Naive thymus-derived CD8-positive, alpha-beta T cell (primary cell): ENCODE measurements around the gene POU5F1. TPM values are rescaled to one million over a fixed set of nuclear protein-coding genes. Genes with fewer than 3 reads are reported as not detected.
A peak's percentile ranks its signal among the peaks of the same experiment; 100 is the strongest.

Experiments
- ATAC-seq, 2 donors: fragments of 150-1000 bp; cut with Tn5 transposase in 1 of 2; sonication (Bioruptor Pico), chemical (Tn5 transposase) in 1 of 2; 1 replicate in 1 of 2; 2 replicates in 1 of 2; pipeline ENCODE4 v1.10.0; 2021; ENCODE audit warnings: mild to moderate bottlenecking in 2 of 2, moderate library complexity in 2 of 2
- POLR2A ChIA-PET: fragments of 350-600 bp; sonication (Branson Sonifier 250); formaldehyde crosslinking; loops from one replicate; lab custom pipeline; 2021; ENCODE audit warnings: antibody characterized with exemption; lab: Charles Lee
- DNase-seq, 10 donors: peaks; one replicate each; pipeline versions ENCODE4 v3.0.0 to v3.0.0-alpha.2; 2020 to 2022
- H3K27ac Mint-ChIP-seq, 10 donors: one replicate each; pipeline ENCODE4 v1.8.0; 2020 to 2022; ENCODE audit warnings: mild to moderate bottlenecking in 10 of 10, mixed read lengths in 10 of 10, moderate library complexity in 4 of 10, inconsistent platforms in 1 of 10
- H3K27me3 Mint-ChIP-seq, 5 donors: one replicate each; pipeline ENCODE4 v1.8.0; 2021 to 2022; ENCODE audit warnings: mixed read lengths in 5 of 5
- H3K36me3 Mint-ChIP-seq, 3 donors: one replicate each; pipeline ENCODE4 v1.8.0; 2020 to 2022; ENCODE audit warnings: mixed read lengths in 3 of 3, mild to moderate bottlenecking in 2 of 3, inconsistent platforms in 1 of 3
- H3K4me1 Mint-ChIP-seq, 4 donors: one replicate each; pipeline ENCODE4 v1.8.0; 2021 to 2022; ENCODE audit warnings: mixed read lengths in 4 of 4
- H3K4me3 Mint-ChIP-seq, 10 donors: one replicate each; pipeline ENCODE4 v1.8.0; 2020 to 2022; ENCODE audit warnings: mild to moderate bottlenecking in 10 of 10, mixed read lengths in 10 of 10, moderate library complexity in 6 of 10, inconsistent platforms in 1 of 10
- H3K9me3 Mint-ChIP-seq, 9 donors: one replicate each; pipeline ENCODE4 v1.8.0; 2020 to 2022; ENCODE audit warnings: mixed read lengths in 9 of 9, mild to moderate bottlenecking in 3 of 9, inconsistent platforms in 1 of 9, moderate library complexity in 1 of 9
- polyA plus RNA-seq, 3 donors: library from polyadenylated mRNA; unstranded; fragments of 300-500 nt; fragmentation: Illumina TruSeq; gene quantifications; one replicate each; pipeline ENCODE4 v1.2.3, GENCODE V29; 2021
- total RNA-seq, 8 experiments: library from RNA in 2 of 8; stranded (reverse) in 2 of 8; gene quantifications; one replicate each; pipeline ENCODE4 v1.2.3 and lab custom pipeline; 2021 to 2026

Gene POU5F1
- total and polyA plus RNA-seq, 5 experiments from 2014 or later = 0.85 to 1.6 TPM; not detected in 3

DNA sequence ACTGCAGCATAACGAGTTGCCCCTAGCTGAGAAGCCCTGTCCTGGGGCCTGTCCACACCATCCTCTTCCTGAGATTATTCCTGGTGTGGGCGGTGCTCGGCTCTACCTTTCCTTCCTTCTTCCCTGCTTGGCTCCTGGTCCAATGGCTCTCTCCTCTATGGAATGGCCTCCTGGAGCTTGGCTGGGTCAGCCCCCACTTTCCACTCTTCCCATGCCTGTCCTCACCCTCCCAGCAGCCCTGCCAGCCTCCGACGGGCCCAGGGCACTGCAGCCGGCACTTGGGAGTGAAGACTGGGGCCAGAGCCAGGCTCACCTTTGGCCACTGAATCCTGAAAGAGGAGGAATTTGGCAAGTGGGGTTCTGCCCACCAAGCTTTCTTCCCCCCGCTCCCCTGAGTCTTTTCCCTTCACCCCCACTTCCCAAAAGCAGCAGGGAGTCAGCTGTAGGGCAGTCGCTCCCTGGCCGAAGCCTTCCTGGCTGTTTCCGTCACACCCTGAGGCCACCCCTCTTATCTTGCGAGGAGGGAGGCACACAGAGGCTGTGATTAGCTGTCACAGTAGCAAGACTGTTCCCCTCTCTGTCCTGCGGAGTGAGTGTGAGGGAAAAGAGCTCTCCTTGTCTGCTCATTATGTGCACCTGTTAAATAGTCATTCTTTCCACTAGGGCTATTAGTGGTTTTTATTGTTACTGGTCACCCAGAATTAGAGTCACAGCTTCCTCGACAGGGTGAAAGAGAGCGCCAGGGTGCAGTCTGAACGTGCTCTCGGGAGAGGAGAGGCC is 43.9 kb downstream of the POU5F1 start:
- Mint-ChIP-seq H3K4me3 (no peak overlapping the region), H3K9me3 (no peaks in the 10 kb centered on the region), H3K4me1 (peaks cover 5 to 10% (median 7%) of the 10 kb centered on the region in 4 donors), H3K27me3 (peaks cover 0 to 5% (median 1%) of the 10 kb centered on the region in 5 donors), H3K36me3 (no peaks in the 10 kb centered on the region), H3K27ac (no peak overlapping the region)
- POLR2A ChIA-PET = no interaction called here
- no peak for DNase-seq
- no peak for ATAC-seq

DNA sequence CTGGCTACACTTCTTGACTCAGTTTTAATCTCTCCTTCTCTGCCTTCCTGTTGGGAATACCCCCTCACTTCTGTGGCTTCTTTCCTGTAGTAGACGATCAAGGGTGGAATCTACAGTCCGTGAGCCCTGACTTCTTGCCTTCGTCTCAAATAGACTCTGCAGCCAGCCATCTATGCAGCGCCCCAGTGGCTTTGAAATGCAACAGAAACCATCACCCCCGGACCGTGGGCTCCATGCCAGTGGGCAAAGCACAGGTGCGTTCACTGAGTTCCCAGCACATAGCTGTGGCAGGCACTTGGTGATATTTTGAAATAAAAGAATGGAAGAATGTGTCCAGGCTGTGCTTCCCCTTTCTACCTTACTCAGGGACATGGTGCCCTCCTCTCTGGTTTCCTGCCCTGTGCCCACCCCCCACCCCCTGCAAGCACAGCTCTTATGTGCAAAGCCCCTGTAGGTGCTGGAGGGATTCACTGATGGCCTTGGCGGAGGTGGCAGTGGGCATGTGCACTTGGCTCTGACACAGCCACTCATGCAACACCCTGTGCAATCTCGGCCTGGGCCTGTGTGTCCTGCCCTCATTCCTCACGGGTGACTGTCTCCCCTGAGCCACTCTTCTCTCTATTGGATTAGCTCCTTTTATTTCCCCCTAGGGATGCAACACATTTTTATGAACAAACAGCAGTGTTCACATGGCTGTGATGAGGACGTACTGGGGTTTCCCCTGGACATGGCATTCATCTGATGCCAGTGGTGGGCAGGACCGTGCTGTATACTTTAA is 44.7 kb downstream of the POU5F1 start:
- POLR2A ChIA-PET = no interaction called here
- Mint-ChIP-seq H3K27ac (no peak overlapping the region), H3K9me3 (no peaks in the 10 kb centered on the region), H3K4me3 (no peak overlapping the region), H3K36me3 (no peaks in the 10 kb centered on the region), H3K27me3 (peaks cover 0 to 5% (median 1%) of the 10 kb centered on the region in 5 donors), H3K4me1 (peaks cover 5 to 10% (median 7%) of the 10 kb centered on the region in 4 donors)
- no peak for DNase-seq
- no peak for ATAC-seq

DNA sequence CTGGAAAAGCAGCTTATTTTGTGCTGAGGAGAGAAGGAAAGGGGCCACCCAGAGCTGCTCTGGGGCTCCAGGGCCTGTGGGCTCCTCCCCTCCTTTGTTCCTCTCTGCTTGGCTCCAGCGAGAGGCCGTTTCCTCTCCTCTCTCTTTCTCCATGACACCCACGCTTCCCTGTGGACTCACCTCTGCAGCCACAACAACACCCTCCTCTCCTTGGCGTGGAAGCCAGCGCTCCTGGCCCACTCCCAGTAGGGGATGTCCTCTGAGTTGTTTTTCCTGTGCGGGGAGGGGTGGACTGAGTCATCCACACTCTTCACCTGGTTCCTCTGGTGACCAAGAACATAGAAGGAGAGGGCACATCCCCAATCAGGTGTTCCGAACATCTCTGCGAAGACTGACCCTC is 45.3 kb downstream of the POU5F1 start:
- peaks cover 5 to 10% (median 7%) of the 10 kb centered on the region in 4 donors for H3K4me1 Mint-ChIP-seq
- H3K9me3 Mint-ChIP-seq = no peaks in the 10 kb centered on the region
- H3K27me3 Mint-ChIP-seq = peaks cover 0 to 5% (median 1%) of the 10 kb centered on the region in 5 donors
- no peak for DNase-seq
- ATAC-seq = no peak
- no peaks in the 10 kb centered on the region for H3K36me3 Mint-ChIP-seq
- H3K4me3 Mint-ChIP-seq = no peak overlapping the region
- POLR2A ChIA-PET = no interaction called here
- H3K27ac Mint-ChIP-seq = no peak overlapping the region

DNA sequence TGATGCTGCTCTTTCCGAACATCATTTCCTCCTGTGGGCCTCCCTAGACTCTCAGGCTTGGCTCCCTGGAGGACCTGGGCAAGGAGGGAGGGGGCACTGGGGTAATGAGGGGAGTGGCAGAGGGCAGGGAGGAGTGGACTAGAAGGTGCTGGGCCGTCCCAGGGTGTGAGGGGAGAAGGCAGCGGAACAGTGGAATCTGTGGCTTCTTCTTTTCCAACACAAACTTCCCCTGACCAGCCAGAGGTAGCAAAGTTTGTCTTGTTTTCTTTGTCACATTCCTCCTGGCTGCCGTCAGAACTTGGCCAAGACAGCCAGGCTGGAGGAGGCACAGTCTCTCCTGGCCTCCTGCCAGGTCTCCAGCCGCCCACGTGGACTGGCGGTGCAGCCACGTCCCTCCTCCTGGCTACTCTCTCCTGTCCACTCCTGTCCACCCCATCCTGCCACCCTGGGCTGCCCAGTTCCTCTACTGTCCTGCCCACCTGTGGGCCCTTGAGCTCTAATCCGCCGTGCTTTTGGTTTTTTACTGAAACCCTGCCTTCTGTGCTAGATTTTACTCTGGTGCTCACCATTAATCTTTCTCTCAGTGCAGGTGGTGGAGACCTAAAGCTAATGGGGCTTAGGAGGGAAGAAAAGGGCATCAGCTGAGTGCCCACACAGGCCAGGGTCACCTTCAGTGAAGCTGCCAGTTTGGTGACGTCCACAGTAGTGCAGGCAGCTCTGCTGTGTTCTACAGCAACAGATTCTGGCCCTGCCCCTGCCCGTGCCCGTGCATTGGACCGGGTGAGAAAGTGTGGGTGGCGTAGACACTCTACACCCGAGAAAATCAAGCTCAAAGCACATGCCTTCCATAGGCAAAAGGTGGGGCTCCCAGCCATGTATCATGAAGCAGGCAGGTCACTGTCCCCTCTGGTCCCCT is 47.4 kb downstream of the POU5F1 start:
- H3K4me3 Mint-ChIP-seq = no peak overlapping the region
- peaks cover 0 to 3% (median 2%) of the 10 kb centered on the region in 5 donors for H3K27me3 Mint-ChIP-seq
- peak in 1 of 10 donors; percentile 32 for DNase-seq
- no peaks in the 10 kb centered on the region for H3K9me3 Mint-ChIP-seq
- peak overlapping the region in 2 of 10 donors; percentile 34 to 38 for H3K27ac Mint-ChIP-seq
- no peak for ATAC-seq
- POLR2A ChIA-PET = no interaction called here
- H3K36me3 Mint-ChIP-seq = no peaks in the 10 kb centered on the region
- H3K4me1 Mint-ChIP-seq = peaks cover 3 to 7% (median 3%) of the 10 kb centered on the region in 4 donors

DNA sequence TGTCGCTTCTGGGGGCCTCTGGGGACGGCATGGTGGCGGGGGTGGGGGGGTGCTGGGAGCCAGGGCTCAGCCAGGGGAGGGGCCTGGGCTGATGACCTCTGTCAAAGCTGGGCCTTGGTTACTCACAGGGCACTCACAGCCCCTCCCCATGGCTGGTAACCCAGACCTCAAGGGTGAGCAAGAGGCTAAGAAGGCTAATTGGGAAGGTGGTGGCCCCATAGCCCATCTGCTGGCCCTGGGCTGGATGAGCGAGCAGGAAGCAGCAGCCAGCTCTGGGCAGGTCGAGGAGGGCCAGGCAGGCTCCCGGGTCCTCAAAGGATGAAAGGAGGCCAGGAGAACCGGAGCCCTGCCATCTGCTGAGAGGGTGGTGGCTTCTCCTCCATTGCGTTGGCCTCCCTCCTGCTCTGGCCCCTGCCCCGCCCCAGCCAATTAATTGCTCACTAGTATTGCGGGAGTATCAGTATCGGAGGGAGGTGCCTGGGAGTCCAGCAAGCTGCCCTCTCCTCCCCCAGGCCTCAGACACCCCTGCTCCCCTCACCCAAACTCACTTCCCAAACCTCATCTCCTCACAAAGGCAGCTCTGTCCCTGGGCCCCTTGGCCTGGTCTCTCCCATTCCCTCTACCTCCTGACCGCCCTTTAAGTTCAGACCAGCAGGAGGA is 49.2 kb downstream of the POU5F1 start:
- H3K27me3 Mint-ChIP-seq = peaks cover 0 to 4% (median 2%) of the 10 kb centered on the region in 5 donors
- DNase-seq (peak in 1 of 10 donors; percentile 34), ATAC-seq (no peak)
- no peaks in the 10 kb centered on the region for H3K9me3 Mint-ChIP-seq
- peak overlapping the region in 1 of 10 donors; percentile 71 for H3K27ac Mint-ChIP-seq
- no peak overlapping the region for H3K4me3 Mint-ChIP-seq
- POLR2A ChIA-PET = no interaction called here
- peaks cover 0 to 2% (median 0%) of the 10 kb centered on the region in 4 donors for H3K4me1 Mint-ChIP-seq
- no peaks in the 10 kb centered on the region for H3K36me3 Mint-ChIP-seq

DNA sequence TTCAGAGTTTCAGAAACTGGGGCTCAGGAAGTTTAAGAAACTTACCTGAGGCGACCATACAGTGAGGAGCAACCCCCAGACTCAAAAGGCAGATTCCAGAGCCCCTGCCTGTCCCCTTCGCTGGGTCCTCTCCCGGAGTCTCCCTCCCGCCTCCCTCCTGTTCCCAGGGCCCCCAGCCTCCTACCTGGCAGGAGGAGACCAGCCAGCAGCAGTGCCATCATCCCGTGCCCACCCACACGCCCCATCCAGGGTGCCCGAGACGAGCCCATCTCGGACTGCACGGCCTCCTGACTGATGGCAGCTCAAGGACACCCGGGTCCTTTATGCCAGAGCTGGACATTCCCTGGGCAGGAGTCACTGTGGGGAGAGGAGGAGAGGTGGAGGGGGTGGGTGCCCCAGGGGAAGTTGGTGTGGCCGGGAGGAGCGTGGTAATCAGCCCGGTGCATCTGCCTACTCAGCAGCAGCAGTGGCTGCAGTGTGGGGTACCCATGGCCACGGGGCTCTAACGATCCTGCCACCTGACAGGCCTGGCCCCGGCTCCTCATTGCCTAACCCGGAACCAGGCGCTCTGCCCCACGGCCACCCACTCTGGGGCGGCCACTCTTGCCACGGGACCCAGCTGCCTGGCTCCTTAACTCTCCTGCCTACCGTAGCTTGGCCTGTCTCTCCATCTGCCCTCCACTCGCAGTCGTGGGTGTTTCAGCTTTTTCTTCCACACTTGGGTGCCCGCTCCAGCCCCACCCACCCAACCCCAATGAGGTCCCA is 50.1 kb downstream of the POU5F1 start, which contains the start of gene CDSN:
TSS of gene CDSN (minus strand) at position 296 of the 765 bp plus-strand sequence. CDS start at position 269, 27 bp downstream.
- POLR2A ChIA-PET = no interaction called here
- Mint-ChIP-seq H3K9me3 (no peaks in the 10 kb centered on the region), H3K36me3 (no peaks in the 10 kb centered on the region)

DNA sequence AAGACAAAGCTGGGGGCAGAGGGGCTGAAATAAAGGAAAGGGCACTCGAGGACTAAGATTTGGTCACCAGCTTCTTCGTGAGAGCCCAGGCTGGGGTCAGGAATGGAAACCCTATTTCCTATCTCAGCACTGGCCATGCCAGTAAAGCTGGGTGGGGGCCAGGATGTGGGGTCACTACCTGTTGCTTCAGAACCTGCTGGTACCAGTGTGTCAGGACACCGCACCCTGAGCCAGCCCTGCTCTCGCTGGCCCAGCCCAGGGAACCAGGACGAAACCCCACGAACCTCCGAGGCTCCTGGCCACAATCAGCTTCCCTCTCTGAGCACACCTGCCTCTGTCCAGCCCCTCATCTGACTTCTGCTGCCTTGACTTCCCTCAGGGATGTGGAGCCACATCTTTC is 52.3 kb downstream of the POU5F1 start:
- POLR2A ChIA-PET = no interaction called here
- peaks cover 3 to 8% (median 4%) of the 10 kb centered on the region in 4 donors for H3K4me1 Mint-ChIP-seq

More for the DNA sequence above, 50.1 kb downstream of the POU5F1 start, which contains the start of gene CDSN:
- DNase-seq = peak in 1 of 10 donors; percentile 21
- no peak within 1 kb of the TSS for H3K27ac Mint-ChIP-seq
- peaks cover 0 to 12% (median 2%) of the 10 kb centered on the region in 5 donors for H3K27me3 Mint-ChIP-seq
- H3K4me1 Mint-ChIP-seq = peaks cover 0 to 2% (median under 1%) of the 10 kb centered on the region in 4 donors
- ATAC-seq = no peak
- H3K4me3 Mint-ChIP-seq = no peak within 1 kb of the TSS

DNA sequence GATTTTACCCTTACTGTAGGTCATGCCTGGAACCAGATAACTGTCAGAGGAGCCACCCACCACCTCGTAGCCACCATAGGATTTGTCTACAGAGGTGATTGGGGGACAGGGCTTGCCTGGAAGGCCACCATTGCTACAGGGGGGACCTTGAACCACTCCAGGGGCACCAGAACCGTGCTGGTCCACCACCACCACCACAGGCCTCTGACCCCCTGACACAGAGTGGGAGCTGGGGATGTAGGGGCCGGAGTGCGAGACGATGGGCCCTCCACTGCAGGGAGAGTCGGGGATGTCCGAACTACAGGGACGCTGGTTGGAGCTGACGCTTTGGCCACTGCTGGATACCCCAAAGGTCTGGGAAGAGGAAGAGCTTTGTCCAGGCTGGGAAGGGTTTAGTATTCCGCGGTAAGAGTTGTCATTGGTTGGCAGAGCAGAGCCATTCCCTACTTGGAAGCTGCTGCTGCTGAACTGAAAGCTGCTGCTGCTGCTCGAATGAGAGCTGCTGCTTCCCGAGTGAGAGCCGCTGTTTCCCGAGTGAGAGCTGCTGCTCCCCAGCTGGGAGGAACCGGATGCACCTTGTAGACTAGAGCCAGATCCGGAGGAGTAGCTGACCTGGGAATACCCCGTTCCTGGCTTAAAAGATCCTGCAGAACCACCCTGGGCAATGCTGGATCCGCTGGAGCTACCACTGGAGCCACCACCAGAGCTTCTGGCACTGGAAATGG is 53.7 kb downstream of the POU5F1 start:
- Mint-ChIP-seq H3K9me3 (no peaks in the 10 kb centered on the region), H3K36me3 (no peaks in the 10 kb centered on the region), H3K27me3 (peaks cover 0 to 12% (median 4%) of the 10 kb centered on the region in 5 donors), H3K27ac (no peak overlapping the region), H3K4me3 (no peak overlapping the region), H3K4me1 (peaks cover 3 to 8% (median 4%) of the 10 kb centered on the region in 4 donors)
- ATAC-seq = no peak
- POLR2A ChIA-PET = no interaction called here
- DNase-seq = no peak

More for the DNA sequence above, 52.3 kb downstream of the POU5F1 start:
- Mint-ChIP-seq H3K9me3 (no peaks in the 10 kb centered on the region), H3K27me3 (peaks cover 0 to 12% (median 2%) of the 10 kb centered on the region in 5 donors), H3K27ac (no peak overlapping the region), H3K4me3 (no peak overlapping the region), H3K36me3 (no peaks in the 10 kb centered on the region)
- DNase-seq (no peak), ATAC-seq (no peak)

DNA sequence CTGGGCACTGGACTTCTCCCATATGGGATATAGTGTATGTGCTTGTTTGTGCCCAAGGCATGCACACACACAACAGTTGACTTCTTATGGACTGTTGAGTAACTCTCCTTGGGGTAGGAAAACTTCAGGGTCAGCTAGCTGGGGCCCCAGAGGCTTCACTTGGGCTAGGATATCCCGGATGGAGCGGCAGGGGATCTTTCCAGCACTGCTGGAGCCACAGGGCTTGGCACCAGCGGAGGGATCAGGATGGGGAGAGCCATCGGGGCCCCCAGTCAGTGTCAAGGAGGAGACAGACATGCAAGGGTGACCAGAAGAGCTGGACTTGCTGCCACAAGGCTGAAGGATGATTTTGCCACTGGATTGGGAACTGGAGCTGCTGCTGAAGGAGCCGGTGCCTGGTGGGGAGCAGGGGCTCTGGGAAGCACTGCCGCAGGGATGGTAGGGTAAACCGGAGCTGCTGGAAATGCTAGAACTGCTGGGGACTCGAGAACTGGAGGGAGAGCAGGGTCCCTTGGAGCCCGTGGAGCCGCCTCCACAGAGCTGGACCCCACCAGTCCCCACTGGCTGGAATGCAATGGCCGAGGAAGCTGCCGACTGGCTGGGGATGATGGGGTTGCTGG is 54.4 kb downstream of the POU5F1 start:
- ATAC-seq (no peak), DNase-seq (no peak)
- H3K9me3 Mint-ChIP-seq = no peaks in the 10 kb centered on the region
- H3K4me3 Mint-ChIP-seq = no peak overlapping the region
- no peaks in the 10 kb centered on the region for H3K36me3 Mint-ChIP-seq
- H3K4me1 Mint-ChIP-seq = peaks cover 3 to 8% (median 4%) of the 10 kb centered on the region in 4 donors
- POLR2A ChIA-PET = interaction anchor here (1.2 kb wide), 1 partner anchor 200 kb away, joined by 3 read pairs; no protein-coding TSS in a partner anchor
- H3K27me3 Mint-ChIP-seq = peaks cover 0 to 12% (median 5%) of the 10 kb centered on the region in 5 donors
- H3K27ac Mint-ChIP-seq = no peak overlapping the region
